Measurements from ENCODE around the gene CERT1.
A peak's percentile ranks its signal among the peaks of the same experiment; 100 is the strongest.

Gene CERT1

DNA sequence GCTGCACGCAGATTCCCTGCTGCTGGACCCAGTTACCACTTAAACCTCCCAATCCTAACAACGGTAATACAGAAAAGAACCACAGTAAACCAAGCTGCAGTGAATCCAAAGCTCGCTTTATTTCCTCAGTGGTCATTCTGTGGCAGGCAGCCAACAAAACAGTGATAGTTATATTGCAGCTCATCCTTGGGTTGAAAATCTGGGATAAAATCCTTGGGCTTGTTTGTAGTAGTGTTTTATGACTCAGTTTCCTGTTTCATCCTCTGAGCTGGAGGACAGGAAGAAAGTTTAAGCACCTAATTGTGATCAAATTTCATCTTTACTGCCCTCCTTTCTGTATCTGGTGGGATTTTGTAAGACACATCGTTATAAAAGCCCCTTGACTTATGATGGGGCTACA lies 143.0 kb downstream of the CERT1 start:
- Histone ChIP-seq H3K4me3 (ENCODE audit: low read depth, low read length) (no peak overlapping the region), H3K36me3 (ENCODE audit: control insufficient read depth, insufficient read depth, low read length) (no peaks in the 10 kb centered on the region), H3K4me1 (ENCODE audit: control insufficient read depth, insufficient read depth, low read length) (no peaks in the 10 kb centered on the region), H3K9me3 (ENCODE audit: control insufficient read depth, insufficient read depth, low read length) (no peaks in the 10 kb centered on the region), H3K27me3 (ENCODE audit: control insufficient read depth, insufficient read depth, low read length) (no peaks in the 10 kb centered on the region), H3K9ac (ENCODE audit: low read depth, low read length) (no peak overlapping the region), H3K27ac (ENCODE audit: low read depth, low read length) (no peak overlapping the region)

GRCh38 chr5:75367401-75367800 lies 144.0 kb downstream of the CERT1 start:
- no peak overlapping the region for H3K9ac ChIP-seq (ENCODE audit: low read depth, low read length)
- 0 out of 2 replicates have a peak, but pooled peaks cover 4% of the 10 kb centered on the region for H3K4me1 ChIP-seq (ENCODE audit: control insufficient read depth, insufficient read depth, low read length)
- no peaks in the 10 kb centered on the region for H3K9me3 ChIP-seq (ENCODE audit: control insufficient read depth, insufficient read depth, low read length)
- H3K4me3 ChIP-seq (ENCODE audit: low read depth, low read length) = no peak overlapping the region
- no peak overlapping the region for H3K27ac ChIP-seq (ENCODE audit: low read depth, low read length)
- H3K36me3 ChIP-seq (ENCODE audit: control insufficient read depth, insufficient read depth, low read length) = peaks cover 7% of the 10 kb centered on the region
- no peaks in the 10 kb centered on the region for H3K27me3 ChIP-seq (ENCODE audit: control insufficient read depth, insufficient read depth, low read length)

DNA sequence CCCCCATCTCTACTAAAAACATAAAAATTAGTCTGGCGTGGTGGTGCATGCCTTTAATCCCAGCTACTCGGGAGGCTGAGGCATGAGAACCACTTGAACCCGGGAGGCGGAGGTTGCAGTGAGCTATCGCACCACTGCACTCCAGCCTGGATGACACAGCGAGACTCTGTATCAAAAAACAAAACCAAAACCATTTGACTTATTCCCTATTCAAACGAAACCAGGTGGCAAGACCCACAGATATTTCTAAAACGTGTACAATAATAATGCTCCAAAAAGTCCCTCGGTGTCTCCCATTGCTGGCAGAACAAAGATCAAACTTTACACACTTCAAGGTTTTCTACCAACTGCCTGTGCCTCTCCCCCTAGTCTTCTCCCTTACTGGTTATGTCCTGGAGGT lies 144.6 kb downstream of the CERT1 start:
- H3K27me3 ChIP-seq (ENCODE audit: control insufficient read depth, insufficient read depth, low read length) = no peaks in the 10 kb centered on the region
- H3K9me3 ChIP-seq (ENCODE audit: control insufficient read depth, insufficient read depth, low read length) = no peaks in the 10 kb centered on the region
- H3K4me3 ChIP-seq (ENCODE audit: low read depth, low read length) = no peak overlapping the region
- no peak overlapping the region for H3K9ac ChIP-seq (ENCODE audit: low read depth, low read length)
- H3K36me3 ChIP-seq (ENCODE audit: control insufficient read depth, insufficient read depth, low read length) = peaks cover 13% of the 10 kb centered on the region
- H3K27ac ChIP-seq (ENCODE audit: low read depth, low read length) = no peak overlapping the region
- H3K4me1 ChIP-seq (ENCODE audit: control insufficient read depth, insufficient read depth, low read length) = 0 out of 2 replicates have a peak, but pooled peaks cover 4% of the 10 kb centered on the region

DNA sequence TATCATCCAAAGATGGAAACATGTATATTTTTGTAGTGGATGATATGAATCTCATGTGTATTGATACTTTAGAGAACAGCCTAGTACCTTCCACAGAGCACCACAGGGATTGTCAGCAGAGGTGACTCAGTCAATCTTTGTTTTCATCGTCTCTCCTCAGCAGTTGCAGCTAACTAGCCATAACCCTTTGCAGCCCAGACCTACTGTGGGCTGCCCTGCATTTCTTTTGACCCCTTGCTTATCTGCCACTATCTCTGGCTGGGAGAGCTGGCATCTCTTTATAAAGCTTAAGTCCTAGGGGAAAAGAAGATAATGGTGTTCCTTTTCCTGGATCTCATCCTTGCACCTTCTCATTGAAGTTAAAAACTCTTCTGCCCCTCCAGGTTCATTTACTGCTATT lies 145.7 kb downstream of the CERT1 start:
- Histone ChIP-seq H3K9ac (ENCODE audit: low read depth, low read length) (no peak overlapping the region), H3K9me3 (ENCODE audit: control insufficient read depth, insufficient read depth, low read length) (no peaks in the 10 kb centered on the region), H3K27me3 (ENCODE audit: control insufficient read depth, insufficient read depth, low read length) (no peaks in the 10 kb centered on the region), H3K4me1 (ENCODE audit: control insufficient read depth, insufficient read depth, low read length) (0 out of 2 replicates have a peak, but pooled peaks cover 4% of the 10 kb centered on the region), H3K27ac (ENCODE audit: low read depth, low read length) (peak overlapping the region; percentile 48), H3K36me3 (ENCODE audit: control insufficient read depth, insufficient read depth, low read length) (peaks cover 23% of the 10 kb centered on the region), H3K4me3 (ENCODE audit: low read depth, low read length) (no peak overlapping the region)

- Histone ChIP-seq H3K4me3 (ENCODE audit: low read depth, low read length) (no peak overlapping the region), H3K4me1 (ENCODE audit: control insufficient read depth, insufficient read depth, low read length) (0 out of 2 replicates have a peak, but pooled peaks cover 4% of the 10 kb centered on the region), H3K9me3 (ENCODE audit: control insufficient read depth, insufficient read depth, low read length) (no peaks in the 10 kb centered on the region), H3K27me3 (ENCODE audit: control insufficient read depth, insufficient read depth, low read length) (no peaks in the 10 kb centered on the region), H3K36me3 (ENCODE audit: control insufficient read depth, insufficient read depth, low read length) (peaks cover 34% of the 10 kb centered on the region), H3K27ac (ENCODE audit: low read depth, low read length) (no peak overlapping the region), H3K9ac (ENCODE audit: low read depth, low read length) (no peak overlapping the region)
These were observed 146.7 kb downstream of the CERT1 start for GRCh38 chr5:75364571-75365280.

DNA sequence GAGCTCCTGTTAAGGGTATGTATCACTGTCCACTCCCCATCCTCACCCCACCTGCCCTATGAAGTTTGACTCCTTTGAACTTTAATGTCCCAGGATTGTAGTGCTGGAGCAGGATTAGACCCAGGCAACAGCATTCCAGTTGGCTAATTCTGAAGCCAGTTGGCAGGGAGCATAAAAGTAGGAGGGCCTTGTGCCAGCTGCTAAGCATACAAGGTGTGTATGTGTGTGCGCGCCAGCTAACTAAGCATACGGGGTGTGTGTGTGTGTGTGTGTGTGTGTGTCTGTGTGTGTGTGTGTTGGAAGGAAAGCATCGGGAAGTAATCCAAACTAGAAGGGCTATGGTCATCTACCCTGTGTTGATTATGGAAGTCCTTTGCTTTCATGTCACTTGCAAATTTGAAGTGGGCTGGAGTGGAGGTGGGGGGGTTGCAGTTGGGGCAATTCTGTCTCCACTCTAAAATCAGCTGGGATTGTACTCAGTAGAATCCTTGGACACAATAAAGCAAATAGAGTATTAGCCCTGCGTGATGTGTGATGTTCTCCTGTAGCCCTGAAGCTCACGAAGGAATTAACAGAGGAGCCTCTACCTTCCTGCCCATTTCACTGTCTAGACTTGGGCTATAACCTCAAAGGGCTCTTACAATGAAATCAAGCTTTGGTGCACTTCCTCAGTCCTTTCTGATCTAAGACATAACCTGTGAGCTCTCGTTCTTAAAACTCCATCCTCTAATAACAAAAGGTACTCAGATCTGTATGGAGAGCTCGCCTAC lies 147.5 kb downstream of the CERT1 start:
- Histone ChIP-seq H3K9me3 (ENCODE audit: control insufficient read depth, insufficient read depth, low read length) (no peaks in the 10 kb centered on the region), H3K27ac (ENCODE audit: low read depth, low read length) (no peak overlapping the region), H3K27me3 (ENCODE audit: control insufficient read depth, insufficient read depth, low read length) (no peaks in the 10 kb centered on the region), H3K9ac (ENCODE audit: low read depth, low read length) (no peak overlapping the region), H3K4me1 (ENCODE audit: control insufficient read depth, insufficient read depth, low read length) (0 out of 2 replicates have a peak, but pooled peaks cover 4% of the 10 kb centered on the region), H3K4me3 (ENCODE audit: low read depth, low read length) (no peak overlapping the region), H3K36me3 (ENCODE audit: control insufficient read depth, insufficient read depth, low read length) (peaks cover 42% of the 10 kb centered on the region)

- H3K9ac ChIP-seq (ENCODE audit: low read depth, low read length) = no peak overlapping the region
- H3K9me3 ChIP-seq (ENCODE audit: control insufficient read depth, insufficient read depth, low read length) = no peaks in the 10 kb centered on the region
- no peaks in the 10 kb centered on the region for H3K27me3 ChIP-seq (ENCODE audit: control insufficient read depth, insufficient read depth, low read length)
- peaks cover 50% of the 10 kb centered on the region for H3K36me3 ChIP-seq (ENCODE audit: control insufficient read depth, insufficient read depth, low read length)
- no peak overlapping the region for H3K4me3 ChIP-seq (ENCODE audit: low read depth, low read length)
- 0 out of 2 replicates have a peak, but pooled peaks cover 4% of the 10 kb centered on the region for H3K4me1 ChIP-seq (ENCODE audit: control insufficient read depth, insufficient read depth, low read length)
- no peak overlapping the region for H3K27ac ChIP-seq (ENCODE audit: low read depth, low read length)
These were observed 148.3 kb downstream of the CERT1 start for GRCh38 chr5:75363111-75363510.

GRCh38 chr5:75362474-75362975 lies 148.9 kb downstream of the CERT1 start:
- no peaks in the 10 kb centered on the region for H3K27me3 ChIP-seq (ENCODE audit: control insufficient read depth, insufficient read depth, low read length)
- H3K9ac ChIP-seq (ENCODE audit: low read depth, low read length) = no peak overlapping the region
- 0 out of 2 replicates have a peak, but pooled peaks cover 4% of the 10 kb centered on the region for H3K4me1 ChIP-seq (ENCODE audit: control insufficient read depth, insufficient read depth, low read length)
- H3K36me3 ChIP-seq (ENCODE audit: control insufficient read depth, insufficient read depth, low read length) = peaks cover 56% of the 10 kb centered on the region
- H3K27ac ChIP-seq (ENCODE audit: low read depth, low read length) = no peak overlapping the region
- no peaks in the 10 kb centered on the region for H3K9me3 ChIP-seq (ENCODE audit: control insufficient read depth, insufficient read depth, low read length)
- no peak overlapping the region for H3K4me3 ChIP-seq (ENCODE audit: low read depth, low read length)

GRCh38 chr5:75361310-75361709 lies 150.1 kb downstream of the CERT1 start:
- Histone ChIP-seq H3K27me3 (ENCODE audit: control insufficient read depth, insufficient read depth, low read length) (no peaks in the 10 kb centered on the region), H3K36me3 (ENCODE audit: control insufficient read depth, insufficient read depth, low read length) (peaks cover 68% of the 10 kb centered on the region), H3K9me3 (ENCODE audit: control insufficient read depth, insufficient read depth, low read length) (no peaks in the 10 kb centered on the region), H3K4me1 (ENCODE audit: control insufficient read depth, insufficient read depth, low read length) (0 out of 2 replicates have a peak, but pooled peaks cover 4% of the 10 kb centered on the region), H3K4me3 (ENCODE audit: low read depth, low read length) (no peak overlapping the region), H3K27ac (ENCODE audit: low read depth, low read length) (no peak overlapping the region), H3K9ac (ENCODE audit: low read depth, low read length) (no peak overlapping the region)

DNA sequence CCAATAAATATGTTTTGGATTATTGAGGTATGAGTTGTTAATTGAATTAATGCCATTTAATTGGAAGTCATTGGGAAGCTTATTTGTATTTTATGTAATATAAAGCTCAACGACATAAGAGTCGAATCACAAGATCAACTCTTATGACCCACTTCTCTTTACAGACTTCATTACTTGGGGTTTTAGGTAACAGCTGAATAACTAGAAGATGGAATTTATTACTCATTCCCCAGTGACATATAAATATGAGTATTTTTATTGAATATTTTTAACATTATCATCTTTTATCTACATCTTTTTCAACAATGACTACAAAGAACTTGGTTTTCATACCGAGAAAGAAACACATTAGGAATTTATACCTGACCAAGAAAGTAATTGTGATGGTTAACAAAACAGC lies 153.3 kb downstream of the CERT1 start:
- H3K36me3 ChIP-seq (ENCODE audit: control insufficient read depth, insufficient read depth, low read length) = peaks cover 100% of the 10 kb centered on the region
- no peak overlapping the region for H3K27ac ChIP-seq (ENCODE audit: low read depth, low read length)

GRCh38 chr5:75356719-75357118 lies 154.7 kb downstream of the CERT1 start:
- H3K4me3 ChIP-seq (ENCODE audit: low read depth, low read length) = no peak overlapping the region
- H3K9me3 ChIP-seq (ENCODE audit: control insufficient read depth, insufficient read depth, low read length) = no peaks in the 10 kb centered on the region
- peaks cover 99% of the 10 kb centered on the region for H3K36me3 ChIP-seq (ENCODE audit: control insufficient read depth, insufficient read depth, low read length)
- no peaks in the 10 kb centered on the region for H3K27me3 ChIP-seq (ENCODE audit: control insufficient read depth, insufficient read depth, low read length)
- H3K4me1 ChIP-seq (ENCODE audit: control insufficient read depth, insufficient read depth, low read length) = no peaks in the 10 kb centered on the region
- no peak overlapping the region for H3K9ac ChIP-seq (ENCODE audit: low read depth, low read length)
- no peak overlapping the region for H3K27ac ChIP-seq (ENCODE audit: low read depth, low read length)

More for the DNA sequence above, 153.3 kb downstream of the CERT1 start:
- H3K4me3 ChIP-seq (ENCODE audit: low read depth, low read length) = no peak overlapping the region
- H3K9me3 ChIP-seq (ENCODE audit: control insufficient read depth, insufficient read depth, low read length) = no peaks in the 10 kb centered on the region
- 0 out of 2 replicates have a peak, but pooled peaks cover 4% of the 10 kb centered on the region for H3K4me1 ChIP-seq (ENCODE audit: control insufficient read depth, insufficient read depth, low read length)
- H3K9ac ChIP-seq (ENCODE audit: low read depth, low read length) = no peak overlapping the region
- no peaks in the 10 kb centered on the region for H3K27me3 ChIP-seq (ENCODE audit: control insufficient read depth, insufficient read depth, low read length)
